HG03095 (cell line): ENCODE measurements around the gene SPATA9.
"Not testable (repeated sequence)": the region's sequence is repeated elsewhere in the genome, so short reads cannot be mapped to it uniquely, and the experiment has no call there.

Source experiments
- ATAC-seq: cut with Tn5 transposase; IDR thresholded peaks from one replicate; pipeline ENCODE4 v1.9.1; 2021; ENCODE audit warnings: moderate library complexity; ENCODE audit not compliant: unreplicated experiment

The SPATA9 gene

DNA sequence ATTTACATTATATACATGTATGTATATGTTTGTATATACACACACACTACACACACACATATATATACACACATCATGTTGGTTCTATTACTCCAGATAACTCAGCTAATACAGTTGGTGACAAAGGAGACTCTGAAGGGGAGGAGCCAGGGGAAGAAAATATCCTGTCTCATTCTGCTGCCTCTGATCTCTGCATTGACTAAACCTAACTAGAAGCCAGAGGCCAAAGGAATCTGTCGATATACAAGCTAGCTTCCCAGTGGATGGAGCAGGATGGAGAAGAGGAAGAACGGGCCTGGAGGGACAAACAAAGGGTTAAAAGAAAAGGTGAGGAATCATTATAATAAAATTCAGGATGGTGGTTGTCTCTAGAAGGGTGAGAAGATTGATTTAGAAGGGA lies 34.6 kb upstream of the SPATA9 start:
- no peak for ATAC-seq

GRCh38 chr5:95715799-95716461 lies 33.1 kb upstream of the SPATA9 start:
- ATAC-seq: no peak

DNA sequence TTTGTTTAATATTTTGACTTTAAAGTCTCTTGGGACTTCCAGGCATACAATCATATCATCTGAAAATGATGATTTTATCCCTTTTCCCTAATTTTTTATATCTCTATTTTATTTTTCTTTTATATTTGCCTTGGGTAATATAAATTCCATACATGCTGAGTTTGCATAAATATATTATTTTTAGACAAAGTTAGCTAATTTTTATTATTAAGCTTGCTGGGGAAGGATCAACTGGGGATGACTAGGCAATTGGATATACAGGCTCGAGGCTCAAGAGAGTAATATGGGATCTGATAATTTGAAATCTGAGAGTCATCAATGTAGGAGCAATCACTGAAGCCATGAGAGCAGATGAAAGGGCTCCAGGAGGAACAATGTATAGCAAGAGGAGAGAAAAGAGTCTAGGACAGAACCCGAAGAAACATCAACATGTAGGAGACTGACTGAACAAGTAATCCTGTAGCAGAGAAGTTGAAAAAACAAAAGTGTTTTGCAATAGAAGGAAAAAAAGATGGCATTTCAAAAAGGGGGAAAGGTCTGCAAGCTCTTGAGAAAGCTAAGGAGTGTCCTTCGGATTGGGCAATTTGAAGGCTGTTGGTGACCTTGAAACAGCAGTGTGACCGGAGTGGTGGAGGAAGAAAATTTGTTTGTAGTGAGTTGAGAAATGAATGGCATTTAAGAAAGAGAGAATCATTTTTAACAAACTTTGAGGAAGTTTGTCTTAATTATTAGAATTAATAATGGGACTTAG lies 31.3 kb upstream of the SPATA9 start:
- no peak for ATAC-seq

DNA sequence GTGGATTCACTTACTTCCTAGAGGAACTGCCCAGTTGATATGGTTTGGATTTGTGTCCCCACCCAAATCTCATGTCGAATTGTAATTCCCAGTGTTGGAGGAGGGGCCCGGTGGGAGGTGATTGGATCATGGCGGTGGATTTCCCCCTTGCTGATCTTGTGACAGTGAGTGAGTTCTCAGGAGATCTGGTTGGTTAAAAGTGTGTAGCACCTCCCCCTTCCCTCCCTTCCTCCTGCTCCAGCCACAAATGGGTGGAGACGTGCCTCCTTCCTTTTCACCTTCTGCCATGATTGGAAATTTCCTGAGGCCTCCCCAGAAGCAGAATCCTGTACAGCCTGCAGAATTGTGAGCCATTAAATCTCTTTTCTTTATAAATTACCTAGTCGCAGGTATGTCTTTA lies 30.5 kb upstream of the SPATA9 start:
- ATAC-seq: not testable (repeated sequence)

GRCh38 chr5:95712347-95712958 lies 29.7 kb upstream of the SPATA9 start:
- no peak for ATAC-seq

DNA sequence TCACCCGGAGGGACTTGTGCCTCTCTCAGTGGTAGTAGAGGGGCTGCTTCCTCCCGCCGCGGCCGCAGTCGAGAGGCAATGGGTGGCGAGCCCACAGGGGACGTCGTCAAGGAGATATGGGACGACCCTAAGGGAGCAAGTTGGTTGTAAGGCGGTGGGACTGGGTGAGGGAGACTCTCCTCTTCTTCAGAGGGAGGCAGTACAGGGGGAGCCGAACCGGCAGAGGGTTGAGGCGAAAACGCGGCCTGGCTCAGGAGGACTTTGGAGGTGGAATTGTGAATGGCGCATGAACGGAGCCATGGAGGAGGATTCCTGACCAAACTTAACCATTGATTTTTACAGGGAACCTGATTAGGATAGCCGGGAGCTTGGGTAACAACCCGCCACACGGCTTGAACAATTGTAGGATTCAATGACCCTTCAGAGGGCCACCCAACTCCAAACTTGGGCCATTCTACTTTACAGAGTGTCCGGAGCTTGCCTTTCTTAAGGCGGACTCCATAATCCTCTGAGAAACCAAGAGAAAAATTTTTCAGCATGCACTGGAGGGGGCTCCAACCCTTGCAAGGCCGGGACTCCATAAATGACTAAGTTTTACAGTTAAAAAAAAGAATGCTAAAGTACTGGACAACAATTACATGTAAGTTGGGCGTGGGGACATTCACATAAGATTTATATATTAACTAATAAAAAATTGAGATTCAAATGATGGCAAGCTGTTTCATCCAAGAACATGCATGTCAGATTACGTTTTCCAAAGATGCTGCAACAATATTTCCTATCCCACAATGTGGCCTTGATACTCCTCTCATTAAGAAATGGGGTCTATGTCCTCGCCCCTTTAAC lies 28.9 kb upstream of the SPATA9 start:
- ATAC-seq: no peak

GRCh38 chr5:95710651-95711500 lies 28.1 kb upstream of the SPATA9 start:
- not testable (repeated sequence) for ATAC-seq

DNA sequence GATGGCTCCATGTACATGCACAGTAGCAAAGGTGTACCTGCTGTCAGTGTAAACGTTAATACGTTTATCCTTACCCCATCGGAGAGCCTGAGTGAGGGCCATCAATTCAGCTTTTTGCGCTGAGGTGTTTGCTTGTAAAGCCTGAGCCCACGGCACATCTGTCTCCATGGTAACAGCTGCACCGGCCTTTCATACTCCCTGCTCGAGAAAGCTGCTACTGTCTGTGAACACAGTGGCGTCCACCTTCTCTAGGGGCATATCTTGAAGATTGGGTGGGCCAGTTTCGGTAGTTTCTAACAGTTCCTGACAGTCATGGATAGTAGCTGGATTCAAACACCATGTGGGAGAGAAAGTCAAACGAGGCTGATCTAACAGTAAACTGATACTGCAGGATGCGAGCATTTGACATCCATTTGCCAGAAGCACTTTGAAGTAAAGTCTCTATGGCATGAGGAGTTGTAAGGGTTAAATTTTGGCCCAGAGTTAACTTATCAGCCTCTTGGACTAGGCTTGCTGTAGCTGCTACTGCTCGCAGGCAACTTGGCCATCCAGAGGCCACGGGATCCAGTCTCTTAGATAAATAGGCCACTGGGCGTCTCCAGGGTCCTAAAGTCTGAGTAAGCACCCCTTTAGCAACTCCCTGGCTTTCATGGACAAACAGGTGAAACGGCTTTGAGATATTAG lies 27.3 kb upstream of the SPATA9 start:
- ATAC-seq: no peak

DNA sequence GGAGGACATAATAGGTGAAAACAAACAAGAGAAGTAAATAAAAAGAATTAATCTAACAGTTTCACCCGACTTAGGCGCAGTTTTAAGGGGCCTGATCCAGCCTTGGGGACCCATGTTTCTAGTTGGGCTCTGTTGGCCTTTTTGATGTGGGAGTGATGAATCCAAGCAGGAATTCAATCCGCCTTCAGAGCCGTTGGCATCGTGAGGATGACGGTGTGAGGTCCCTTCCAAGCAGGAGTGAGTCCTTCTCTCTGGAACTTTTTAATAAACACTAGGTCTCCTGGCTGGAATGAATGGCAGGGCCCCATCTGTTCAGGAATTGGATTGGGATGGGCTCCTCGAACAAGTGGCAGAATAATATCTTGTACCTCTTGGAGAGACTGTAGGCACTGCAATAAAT lies 26.1 kb upstream of the SPATA9 start:
- no peak for ATAC-seq

GRCh38 chr5:95707534-95708188 lies 24.9 kb upstream of the SPATA9 start:
- not testable (repeated sequence) for ATAC-seq

DNA sequence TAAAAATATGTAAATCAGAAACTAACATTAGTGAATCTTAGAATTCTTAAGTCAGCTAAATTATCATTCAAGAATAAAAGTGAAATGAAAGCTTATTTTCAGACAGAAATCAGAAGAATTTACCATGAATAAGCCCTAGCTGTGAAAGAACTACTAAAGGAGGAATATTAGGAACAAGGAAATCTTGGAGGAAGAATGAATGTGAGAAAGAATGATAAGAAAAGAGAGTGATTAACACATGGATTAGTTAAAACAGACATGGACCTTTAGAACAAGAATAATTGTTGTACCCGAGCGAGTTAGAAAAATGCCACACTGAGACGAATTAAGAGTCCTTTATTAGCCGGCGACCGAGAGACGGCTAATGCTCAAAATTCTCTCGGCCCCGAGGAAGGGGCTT lies 24.3 kb upstream of the SPATA9 start:
- ATAC-seq: no peak

GRCh38 chr5:95706196-95706595 lies 23.4 kb upstream of the SPATA9 start:
- not testable (repeated sequence) for ATAC-seq

DNA sequence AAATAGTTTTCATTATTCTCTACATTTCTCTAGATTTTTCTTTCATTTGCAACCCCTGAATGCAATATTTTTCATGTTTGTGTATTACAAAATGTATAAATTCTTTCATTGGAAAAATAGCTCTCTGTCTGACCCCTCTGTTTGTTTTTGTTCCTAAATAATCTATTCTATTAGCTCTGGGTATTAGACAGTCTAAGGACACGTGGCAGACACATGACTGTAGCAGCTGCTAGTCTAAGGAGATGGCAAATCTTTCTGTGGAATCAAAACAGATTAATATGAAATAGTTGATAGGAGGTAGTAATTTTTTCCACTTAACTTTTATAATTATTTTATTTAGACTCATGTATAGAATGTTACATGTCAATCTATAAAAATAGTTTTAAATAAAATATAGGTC lies 21.4 kb upstream of the SPATA9 start:
- ATAC-seq: no peak

DNA sequence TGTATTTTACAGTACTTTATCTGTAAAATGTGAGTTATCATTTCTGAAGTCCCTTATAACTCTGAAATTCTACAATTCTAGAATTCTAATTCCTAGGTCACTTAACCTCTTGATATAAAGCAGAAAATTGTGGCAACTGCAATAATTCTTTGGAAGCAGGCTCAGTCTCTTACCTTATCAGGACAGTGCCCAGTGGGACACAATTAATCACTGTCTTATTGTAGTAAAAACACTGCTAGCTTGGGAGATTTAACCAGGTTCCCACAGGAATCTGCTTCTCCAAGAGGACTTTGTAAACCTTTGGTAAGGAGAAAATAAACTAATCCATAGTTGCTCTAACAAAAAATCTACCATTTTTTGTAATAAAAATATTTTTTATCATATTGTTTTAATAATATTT lies 18.3 kb upstream of the SPATA9 start:
- no peak for ATAC-seq

- ATAC-seq: no peak
These were observed 16.5 kb upstream of the SPATA9 start for GRCh38 chr5:95699337-95699736.

GRCh38 chr5:95697781-95698681 lies 15.2 kb upstream of the SPATA9 start:
- ATAC-seq: no peak

- ATAC-seq: no peak
These were observed 7.5 kb upstream of the SPATA9 start for GRCh38 chr5:95690333-95690732.

DNA sequence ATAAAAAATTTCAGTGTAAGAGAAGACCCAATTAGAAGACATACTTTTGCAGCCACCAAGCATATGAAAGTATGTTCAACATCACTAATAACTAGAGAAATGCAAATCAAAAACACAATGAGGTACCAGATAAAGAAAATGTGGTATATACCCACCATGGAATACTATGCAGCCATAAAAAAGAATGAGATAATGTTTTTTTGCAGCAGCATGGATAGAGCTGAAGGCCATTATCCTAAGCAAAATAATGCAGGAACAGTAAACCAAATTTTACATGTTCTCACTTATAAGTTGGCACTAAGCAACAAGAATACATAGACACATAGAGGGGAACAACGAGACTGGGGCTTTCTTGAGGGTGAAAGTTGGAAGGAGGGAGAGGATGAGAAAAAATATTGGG lies 6.9 kb upstream of the SPATA9 start:
- ATAC-seq: no peak
